ENCODE measurements around the gene EDC3.
"Not testable (repeated sequence)": the region's sequence is repeated elsewhere in the genome, so short reads cannot be mapped to it uniquely, and the experiment has no call there.

Gene EDC3

DNA sequence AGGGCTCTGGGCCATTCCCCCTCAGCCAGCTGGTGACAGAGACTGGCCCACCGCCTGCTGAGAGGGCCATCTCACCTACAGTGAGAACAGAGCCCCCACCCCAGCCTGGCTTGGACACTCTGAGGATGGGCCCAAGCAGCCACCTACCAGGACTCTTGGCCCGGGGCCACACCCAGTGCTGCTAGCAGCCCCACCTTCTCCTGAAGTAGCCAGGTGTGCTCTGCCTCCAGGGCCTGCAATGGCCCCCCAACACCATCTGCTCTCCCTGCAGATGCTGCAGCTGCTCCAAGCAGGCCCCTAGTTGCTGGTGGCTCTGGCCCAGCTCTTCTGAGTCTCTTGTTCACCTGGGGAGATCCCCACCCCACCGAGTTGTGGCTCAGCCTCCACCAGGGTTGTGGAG is 87.0 kb downstream of the EDC3 start:
- ATAC-seq = no peak

DNA sequence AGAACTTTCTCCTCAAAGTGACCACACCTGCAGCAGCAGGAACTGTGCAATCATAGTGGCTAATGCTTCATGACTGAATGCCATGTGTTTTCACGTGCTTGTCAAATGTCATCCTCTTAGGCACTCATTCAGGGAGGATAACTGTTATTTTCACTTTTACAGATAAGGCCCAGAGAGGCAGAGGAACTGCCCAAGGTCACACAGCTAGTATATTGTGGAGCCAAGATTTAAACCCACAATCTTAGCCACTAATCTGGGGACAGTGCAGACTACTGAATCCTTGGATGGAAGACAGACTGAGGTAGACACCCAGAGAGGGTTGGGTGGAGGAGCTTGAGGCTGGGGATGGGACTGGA is 90.1 kb downstream of the EDC3 start:
- ATAC-seq = no peak

DNA sequence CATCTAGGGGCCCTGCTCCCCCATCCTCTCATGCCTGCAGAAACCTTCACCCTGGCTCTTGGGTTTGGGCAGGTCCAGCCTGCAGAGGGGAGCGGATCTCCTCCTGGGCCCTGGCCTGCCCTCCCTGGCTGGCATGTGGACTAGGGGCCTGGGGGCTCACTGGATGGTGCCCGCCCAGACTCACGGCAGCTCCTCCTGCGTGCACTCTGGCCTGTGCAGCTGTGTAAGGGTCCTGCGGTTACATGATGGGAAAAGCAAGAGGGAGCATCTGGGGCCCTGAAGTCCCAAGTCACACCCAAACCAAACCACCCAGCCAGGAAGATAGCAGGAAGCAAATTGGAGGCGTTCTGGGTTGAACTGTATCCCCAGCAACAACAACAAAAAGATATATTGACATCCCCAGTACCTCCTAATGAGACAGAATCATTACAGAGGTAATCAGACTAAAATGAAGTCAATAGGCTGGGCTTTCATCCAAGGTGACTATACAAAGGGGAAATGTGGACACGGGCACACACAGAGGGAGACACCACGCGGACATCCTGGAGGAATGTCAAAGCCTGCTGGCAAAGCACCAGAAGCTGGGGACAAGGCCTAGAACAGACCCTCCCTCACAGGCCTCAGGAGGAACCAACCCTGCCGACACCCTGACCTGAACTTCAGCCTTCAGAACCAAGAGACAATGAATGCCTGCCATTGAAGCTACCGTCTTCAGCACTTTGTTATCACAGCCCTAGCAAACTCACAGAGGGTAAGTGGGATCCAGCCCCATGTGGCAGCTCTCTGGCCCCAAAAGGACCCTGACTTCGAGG is 90.6 kb downstream of the EDC3 start:
- ATAC-seq = no peak

DNA sequence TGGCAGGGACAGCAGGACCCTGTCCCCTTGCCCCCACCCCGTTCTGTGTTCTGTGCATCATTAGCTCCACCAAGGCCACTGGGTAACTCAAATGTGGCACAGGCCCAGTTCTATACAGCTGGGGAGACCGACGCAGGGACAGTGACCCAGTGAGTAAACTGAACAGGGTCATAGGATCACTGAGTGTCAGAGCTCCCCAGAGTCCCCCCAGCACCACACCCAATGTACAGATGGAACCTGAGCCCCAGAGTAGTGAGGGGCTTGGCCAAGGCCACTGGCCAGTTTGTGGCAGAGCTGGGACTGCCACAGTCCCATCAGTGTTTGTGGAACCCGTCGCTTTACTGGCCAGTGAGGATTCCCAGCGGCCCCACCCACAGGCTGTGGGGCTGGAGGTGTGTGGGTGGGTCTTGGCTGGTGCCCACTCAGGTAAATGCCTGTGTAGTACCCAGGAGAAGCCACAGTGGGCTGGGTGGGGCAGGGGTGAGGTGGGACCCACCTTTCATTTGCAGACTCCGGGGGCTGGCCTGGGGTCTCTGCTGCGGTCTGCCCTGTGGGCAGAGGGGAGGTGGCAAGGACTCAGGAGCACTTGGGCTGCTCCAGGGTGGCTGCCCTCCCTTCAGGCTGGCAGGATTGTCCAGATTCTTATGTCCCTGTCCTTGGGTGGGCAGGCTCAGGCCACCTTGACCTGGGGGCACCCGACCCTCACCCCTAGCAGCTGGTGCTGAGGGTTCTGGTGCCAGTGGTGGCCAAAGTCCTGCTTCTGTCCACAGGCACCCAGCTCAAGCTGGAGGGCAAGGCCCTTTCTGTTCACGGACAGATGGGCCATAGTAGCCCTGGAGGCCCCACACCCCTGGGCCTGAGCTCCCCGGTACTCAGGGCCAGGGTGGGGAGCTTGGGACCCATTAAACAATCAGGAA is 91.8 kb downstream of the EDC3 start:
- ATAC-seq = no peak

DNA sequence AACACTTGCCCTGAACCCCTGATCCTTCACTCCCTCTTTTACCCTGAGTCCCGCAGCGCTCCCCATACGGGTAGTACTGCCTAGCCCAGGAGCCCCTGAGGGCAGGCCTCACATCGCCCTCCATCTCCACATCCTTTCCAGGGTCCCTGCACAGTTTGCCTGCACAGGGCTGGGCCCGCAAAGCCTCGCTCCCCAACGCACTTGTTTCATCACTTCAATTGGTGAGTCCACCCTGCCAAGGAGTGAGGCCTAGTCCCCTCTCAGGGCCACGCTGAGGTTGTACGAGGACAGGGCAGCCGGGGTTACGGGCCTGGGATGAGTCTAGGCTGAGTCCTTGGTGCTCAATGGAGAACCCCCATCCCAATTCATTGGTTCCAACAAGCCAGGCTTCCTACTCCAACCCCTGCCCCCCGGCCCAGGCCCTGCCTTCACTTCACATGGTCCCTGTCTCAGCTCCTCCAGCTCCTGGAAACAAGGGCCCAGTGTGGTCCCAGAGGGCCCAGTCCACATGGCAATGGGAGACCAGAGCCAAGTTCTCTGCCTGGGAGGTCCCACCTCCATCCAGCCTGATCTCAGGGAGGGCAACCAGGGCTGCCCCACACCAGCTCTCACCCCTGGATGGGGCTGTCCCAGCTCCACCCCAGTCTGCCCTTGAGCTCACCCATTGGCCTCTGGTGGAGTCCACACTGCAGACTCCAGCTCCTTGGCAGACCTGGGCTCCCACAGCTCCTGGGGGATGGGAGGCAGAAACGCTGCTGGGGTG is 92.6 kb downstream of the EDC3 start:
- ATAC-seq = no peak

DNA sequence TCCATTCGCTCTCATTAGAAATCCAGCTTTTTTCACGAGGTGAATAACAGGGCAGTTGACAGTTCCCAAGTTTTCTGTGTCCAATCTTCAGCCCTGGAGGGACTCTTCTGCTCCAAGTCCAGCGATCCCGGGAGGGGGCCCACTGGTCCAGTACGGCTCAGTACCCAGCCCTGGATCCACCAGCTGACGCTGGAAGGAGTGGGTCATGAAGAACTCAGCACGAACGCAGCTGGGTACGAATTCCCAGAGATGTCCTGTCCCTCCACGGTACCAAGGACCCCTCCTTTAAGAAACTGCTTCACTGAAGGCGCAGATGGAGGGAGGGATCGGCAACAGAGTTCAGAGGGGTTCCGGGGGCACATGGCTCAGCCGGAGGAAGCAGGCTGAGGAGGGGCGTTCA is 96.7 kb downstream of the EDC3 start:
- no peak for ATAC-seq

DNA sequence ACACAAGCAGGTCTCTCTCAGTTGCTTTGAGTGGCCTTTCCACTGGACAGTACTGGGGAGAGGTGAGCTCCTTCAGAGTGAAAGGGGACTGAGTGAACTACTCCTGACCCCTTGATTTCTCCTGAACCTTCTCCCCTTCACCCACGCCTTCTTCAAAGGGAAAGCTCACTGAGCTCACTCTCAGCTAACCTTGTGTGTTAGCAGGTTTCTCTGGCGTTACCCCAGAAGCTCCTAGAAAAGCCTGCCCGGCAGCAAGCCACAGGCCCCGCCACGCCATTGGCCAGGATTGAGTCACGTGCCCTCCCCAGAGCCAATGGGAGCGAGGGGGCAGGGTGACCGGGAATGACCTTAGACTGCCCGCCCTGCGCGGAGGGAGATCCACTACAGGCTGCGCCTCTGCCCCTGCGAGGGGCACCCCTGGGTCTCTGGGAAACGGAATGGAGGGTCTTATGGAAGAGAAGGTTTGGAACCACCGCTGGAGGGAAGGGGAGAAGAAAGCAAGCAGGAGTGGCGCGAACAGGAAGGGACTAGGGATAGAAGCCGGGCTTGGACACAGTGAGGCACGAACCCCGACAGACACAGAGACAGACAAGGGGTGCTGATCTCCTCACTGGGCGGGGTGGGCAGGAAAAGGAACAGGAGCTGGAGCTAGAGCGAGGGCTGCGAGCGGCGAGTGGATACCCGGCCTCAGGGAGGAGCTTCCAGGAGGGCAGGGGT is 97.5 kb downstream of the EDC3 start:
- peak; percentile 98 to 99 for ATAC-seq

DNA sequence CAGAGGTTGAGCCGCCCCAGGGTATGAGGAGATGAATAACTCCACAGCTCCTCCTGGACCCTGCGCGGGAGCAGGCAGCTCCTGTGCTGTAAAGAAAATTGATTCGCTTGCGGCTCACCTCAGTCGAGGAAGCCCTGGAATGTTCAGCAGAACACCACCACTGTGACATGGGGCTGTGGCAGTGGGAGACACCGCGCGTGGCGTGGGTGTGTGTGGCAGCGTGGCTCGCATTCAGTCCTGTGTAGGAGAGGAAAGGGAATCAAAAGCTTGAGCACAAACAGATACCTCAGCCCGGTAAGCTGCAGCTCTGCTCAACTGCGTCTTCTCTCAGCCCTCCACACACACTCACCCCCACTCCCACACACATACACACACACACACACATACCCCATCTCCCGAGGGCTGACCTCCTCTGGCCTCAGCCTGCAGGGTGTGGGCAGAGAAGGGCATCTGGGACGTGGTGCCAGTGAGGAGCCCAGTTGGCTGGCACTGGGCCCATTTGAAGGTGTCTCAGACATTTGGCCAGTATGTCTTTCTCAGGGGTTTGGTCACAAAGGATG is 98.6 kb downstream of the EDC3 start:
- ATAC-seq = not testable (repeated sequence)

DNA sequence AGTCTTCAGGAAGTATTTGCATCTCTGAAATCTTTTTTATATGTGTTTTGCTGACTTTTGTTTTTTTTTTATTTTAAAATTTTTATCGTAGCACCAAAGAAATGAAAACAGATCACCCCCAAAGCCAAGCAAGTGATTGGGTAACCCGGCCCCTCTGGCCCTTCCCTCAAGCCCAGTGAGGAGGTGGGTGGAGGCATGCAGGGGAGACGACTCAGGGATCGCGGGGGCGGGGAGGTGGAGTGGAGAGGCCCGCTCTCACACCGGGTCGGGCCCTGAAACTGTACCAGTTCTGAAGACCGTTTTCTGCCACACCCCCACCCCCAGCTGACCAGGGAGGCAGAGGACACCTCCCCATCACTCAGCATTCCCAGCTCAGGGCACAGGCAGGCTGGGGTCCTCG is 99.1 kb downstream of the EDC3 start:
- not testable (repeated sequence) for ATAC-seq

DNA sequence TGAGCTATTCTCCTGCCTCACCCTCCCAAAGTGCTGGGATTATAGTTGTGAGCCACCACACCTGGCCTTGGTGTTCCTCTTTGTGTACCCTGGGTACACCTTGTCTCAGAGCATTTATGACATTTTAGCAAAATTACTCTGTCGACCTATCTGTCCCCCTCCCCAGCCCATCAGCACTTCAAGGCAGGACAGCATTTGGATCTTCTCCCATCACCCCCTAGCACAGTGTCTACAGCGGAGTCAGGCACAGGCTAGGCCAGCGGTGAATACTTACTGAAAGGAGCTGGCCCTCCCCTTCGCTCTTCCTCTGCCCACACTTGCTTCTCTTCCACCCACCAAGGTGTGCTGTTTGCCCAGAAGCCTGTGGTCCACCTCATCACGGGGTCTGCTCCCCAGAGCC is 100.6 kb downstream of the EDC3 start:
- ATAC-seq = no peak

DNA sequence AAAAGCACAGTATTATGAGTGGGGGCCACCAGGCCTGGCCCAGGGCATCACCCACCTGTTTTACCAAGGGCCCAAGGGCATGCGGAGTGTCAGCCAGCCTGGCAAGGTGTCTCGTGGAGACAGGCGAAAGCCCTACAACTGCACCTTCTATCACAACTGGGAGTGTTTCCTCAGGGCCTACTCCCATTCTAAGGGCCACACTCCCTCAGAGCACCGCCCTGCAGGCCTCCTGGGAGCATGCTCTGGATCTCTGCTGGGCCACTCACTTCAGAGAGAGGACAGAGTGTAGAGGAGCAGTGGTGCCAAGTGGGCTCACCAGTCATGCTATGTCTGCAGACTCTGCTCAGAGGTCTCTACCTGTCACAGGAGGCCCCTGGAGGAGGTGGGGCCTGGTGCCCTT is 101.4 kb downstream of the EDC3 start:
- ATAC-seq = no peak

DNA sequence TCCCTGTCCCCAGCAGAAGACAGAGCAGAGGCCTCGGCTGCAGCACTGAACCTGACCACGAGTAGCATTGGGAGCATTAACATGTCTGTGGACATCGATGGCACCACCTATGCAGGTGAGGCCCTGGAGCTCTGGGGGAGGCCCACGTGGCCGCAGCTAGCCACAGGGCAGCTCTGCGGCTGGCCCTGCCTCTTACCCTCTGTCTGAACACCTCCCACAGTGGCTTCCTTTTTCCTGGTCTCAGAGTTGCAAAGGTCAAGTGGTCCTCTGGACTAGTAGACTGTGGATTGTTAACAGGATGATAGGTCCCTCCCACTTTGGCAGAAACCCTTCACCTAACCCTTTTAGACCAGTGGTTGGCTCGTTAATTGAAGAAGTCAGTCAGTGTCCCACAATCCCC is 102.7 kb downstream of the EDC3 start:
- ATAC-seq = no peak

DNA sequence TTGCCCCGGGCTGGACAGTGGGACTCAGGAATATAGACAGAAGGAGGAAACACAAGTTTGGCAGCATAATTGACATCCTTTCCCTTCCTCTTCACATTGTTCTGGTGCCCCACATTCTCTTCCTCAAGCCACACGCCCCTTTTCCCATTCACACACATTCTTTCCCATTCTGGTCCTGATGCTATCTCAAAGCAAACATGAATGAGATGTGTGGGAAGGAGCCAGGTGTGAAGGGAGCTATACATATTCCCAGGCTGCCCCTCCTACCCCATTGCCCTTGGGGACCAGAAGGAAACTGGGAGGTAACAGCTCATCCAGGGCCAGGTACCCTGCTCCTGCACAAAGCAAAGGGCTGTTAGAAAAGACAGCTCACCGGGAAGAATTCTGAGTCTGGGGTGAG is 103.6 kb downstream of the EDC3 start:
- ATAC-seq = no peak

DNA sequence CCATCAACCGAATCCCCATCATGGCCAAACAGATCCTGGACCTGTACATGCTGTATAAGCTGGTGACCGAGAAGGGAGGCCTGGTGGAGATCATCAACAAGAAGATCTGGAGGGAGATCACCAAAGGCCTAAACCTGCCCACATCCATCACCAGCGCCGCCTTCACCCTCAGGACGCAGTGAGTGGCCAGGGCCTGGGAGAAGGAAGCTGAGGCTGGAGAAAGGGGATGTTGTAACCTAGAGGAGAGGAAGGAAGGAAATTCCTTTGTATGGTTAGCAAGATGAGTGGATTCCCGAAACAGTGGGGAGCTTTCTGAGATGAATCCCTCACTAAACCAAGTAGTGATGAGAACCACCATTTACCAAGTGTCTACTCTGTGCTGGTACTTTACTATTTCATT is 106.0 kb downstream of the EDC3 start:
- ATAC-seq = no peak

DNA sequence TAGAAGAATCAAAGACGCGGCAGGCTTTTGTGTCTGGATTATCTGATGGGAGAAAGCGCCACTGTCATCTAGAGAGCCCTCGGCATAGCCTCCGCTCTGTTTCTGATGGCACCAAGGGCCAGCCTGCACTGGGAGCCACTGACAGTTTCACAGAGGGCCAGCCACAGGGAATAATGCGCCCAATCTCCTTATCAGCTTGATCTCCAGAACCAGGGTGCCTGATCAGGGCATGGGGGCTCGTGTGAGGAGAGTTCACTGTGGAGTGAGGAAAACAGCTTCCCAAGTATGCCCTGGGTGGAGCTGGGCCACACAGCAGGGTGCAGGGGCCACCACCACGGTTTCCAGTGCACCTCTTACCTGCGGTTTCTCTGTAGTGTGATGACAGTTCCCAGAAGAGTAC is 110.0 kb downstream of the EDC3 start:
- ATAC-seq = no peak

DNA sequence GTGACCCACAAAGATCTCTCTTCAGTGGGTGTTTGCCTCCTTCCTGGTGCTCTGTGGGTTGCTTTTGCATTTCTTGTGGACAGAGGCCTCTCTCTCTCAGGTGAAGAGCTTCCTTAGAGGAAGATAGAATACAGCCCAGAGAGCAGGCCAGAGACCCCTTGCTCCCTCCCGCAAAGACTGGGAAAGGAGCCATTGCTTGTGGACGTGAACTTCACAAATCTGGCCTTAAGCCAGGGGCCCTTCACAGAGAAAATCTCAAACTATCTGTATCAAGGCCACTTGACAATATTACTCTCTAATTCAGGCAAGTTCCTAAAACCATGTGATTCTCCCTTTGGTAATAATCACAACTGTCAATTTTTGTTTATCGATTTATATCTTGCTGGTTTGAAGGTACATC is 110.6 kb downstream of the EDC3 start:
- ATAC-seq = no peak

DNA sequence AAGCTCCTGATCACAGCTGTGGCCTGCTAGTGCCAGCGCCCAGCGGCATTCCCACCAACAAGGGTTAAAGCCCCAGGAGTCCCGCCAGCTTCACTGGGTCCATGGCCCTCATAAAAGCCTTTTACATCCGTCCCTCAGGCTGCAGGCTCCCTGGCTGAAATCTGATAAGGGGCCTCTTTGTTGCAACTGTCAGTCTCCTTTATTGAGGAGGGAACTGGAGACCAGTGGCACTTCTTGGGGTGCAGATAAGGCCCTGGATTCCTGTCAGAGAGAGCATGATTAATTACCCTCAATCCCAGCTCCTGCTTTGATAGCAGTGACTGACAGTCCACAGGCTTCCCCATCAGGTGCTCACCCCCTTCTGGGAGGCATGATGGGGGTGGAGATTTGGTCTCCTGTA is 111.0 kb downstream of the EDC3 start:
- ATAC-seq = no peak

DNA sequence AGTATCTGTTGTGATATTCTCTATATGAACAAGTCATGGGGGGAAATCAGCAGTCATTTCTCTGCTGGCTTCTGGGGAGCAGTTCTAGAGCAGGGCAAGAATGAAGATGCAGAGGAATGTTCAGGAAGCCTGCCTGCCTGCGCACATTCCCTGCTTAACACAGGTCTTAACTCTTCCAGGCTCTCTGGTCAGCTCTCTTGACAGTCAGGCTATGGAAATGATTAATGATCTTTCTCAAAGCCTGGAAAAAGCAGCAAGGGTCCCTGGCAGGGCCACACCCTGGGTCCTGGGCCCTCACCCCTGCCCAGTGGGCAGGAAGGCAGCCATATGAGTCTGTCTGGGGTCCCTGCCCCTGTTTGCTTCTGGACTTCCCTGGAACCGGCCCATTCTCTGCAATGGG is 111.6 kb downstream of the EDC3 start:
- no peak for ATAC-seq
